A549 treated with AZD9567 at 1 μM for 4 hours (cell line): ENCODE measurements around the gene ACOT11. TPM values are rescaled to one million over a fixed set of nuclear protein-coding genes. Genes with fewer than 3 reads are reported as not detected.

Source experiments
- total RNA-seq: library from RNA; stranded (reverse); fragments of 200-300 nt; extraction: Qiagen RNA extraction; gene quantifications from 5 replicates; pipeline ENCODE4 v1.2.3, GENCODE V29; 2022; ENCODE audit not compliant: insufficient read depth

ACOT11 gene
- total RNA-seq = 1.6 to 2.6 TPM (median 2.1 TPM) in 5 replicates

GRCh38 chr1:54547601-54548388, at the start of gene ACOT11:
ACOT11 (plus strand) TSS chr1:54548228; CDS start chr1:54548310, 82 bp downstream.

GRCh38 chr1:54623216-54624007, 75.4 kb downstream of the ACOT11 start, which contains the start of gene FAM151A:
FAM151A (minus strand) TSS chr1:54623525; CDS start chr1:54623395, 130 bp downstream.

DNA sequence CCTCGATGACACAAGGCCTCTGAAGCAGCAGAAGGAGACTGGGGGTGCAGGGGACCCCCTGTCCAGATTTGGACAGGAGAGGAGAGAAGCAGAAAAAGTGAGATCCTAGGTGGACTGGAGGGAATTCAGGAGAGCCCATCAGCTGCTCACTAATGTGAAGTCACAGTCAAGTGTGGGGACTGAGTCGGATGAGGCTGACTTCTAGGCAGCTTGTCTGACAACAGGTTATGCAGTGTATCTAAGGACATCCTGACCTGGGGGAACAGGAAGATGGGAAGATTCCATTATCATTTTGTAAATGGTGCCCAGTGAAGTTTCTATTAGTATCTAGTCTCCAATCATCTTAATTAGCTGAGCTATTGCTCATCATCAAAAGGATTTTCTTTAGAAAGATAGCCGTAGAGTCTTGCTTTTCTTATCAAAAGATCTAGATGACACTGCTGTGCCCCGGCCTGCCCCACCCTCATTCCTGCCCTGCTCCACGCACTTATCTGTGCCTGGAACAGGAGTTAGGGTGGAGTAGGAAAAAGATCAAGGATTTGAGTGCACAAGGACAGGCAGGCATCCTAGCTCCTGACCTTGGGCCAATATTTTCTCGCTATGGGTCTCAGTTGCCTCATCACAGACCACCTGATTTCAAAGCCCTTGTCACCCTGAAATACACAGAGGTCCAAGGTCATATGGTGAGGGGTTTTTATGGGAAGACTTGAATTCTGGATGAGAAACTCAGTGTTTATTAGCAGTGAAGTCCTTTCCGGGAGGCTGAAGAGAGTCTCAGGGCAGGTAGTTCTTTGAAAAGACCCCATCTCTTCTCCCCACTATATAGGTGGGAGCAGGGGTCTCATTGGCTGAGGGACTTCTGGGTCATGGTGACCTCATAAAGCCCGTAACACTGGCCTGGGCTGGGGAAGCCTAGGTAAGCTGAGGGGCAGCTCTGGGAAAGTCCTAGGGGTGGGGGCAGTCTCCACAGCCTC, 93.1 kb downstream of the ACOT11 start, which contains the start of gene MROH7:
MROH7 (plus strand) TSS at position 924 of the 974 bp plus-strand sequence. CDS start 11,141 bp downstream, outside the sequence.

Other genes with a start within 250 kb of the ACOT11 start
- gene SSBP3, start 141.8 kb upstream of the ACOT11 start, total RNA-seq = 6.2 to 7.6 TPM (median 6.3 TPM) in 5 replicates
- 0.03 to 0.07 TPM (median 0.06 TPM) in 4 of 5 replicates, not detected in the other for gene FAM151A, start 75.3 kb downstream of the ACOT11 start, total RNA-seq
- gene MROH7, start 93.6 kb downstream of the ACOT11 start, total RNA-seq = 0.02 TPM in 1 of 5 replicates, not detected in the others
- gene TTC4, start 167.6 kb downstream of the ACOT11 start, total RNA-seq = 26.8 to 29.7 TPM (median 27.7 TPM) in 5 replicates
- gene PARS2, start 216.3 kb downstream of the ACOT11 start, total RNA-seq = 3.9 to 5.7 TPM (median 5.1 TPM) in 5 replicates